ENCODE measurements around the gene COL4A2. TPM values are rescaled to one million over a fixed set of nuclear protein-coding genes. Genes with fewer than 3 reads are reported as not detected.

COL4A2 gene
- total RNA-seq, 1 experiment from 2014 or later: 74.5 TPM

- no peak overlapping the region for H2AFZ ChIP-seq (ENCODE audit: low read length)
- H3K27ac ChIP-seq (ENCODE audit: low read length): no peak overlapping the region
- ATAC-seq (no peak), DNase-seq (no peak)
- H3K9me3 ChIP-seq (ENCODE audit: low read length): no peaks in the 10 kb centered on the region
- no peak overlapping the region for H3K4me2 ChIP-seq (ENCODE audit: low read length)
- no peak overlapping the region for H3K4me3 ChIP-seq (ENCODE audit: low read length)
- H3K9ac ChIP-seq (ENCODE audit: low read length): no peak overlapping the region
- POLR2A ChIA-PET (ENCODE audit: unreplicated experiment): no interaction called here
- no peaks in the 10 kb centered on the region for H3K36me3 ChIP-seq (ENCODE audit: low read depth, low read length)
- TF ChIP-seq, protein P1, sequence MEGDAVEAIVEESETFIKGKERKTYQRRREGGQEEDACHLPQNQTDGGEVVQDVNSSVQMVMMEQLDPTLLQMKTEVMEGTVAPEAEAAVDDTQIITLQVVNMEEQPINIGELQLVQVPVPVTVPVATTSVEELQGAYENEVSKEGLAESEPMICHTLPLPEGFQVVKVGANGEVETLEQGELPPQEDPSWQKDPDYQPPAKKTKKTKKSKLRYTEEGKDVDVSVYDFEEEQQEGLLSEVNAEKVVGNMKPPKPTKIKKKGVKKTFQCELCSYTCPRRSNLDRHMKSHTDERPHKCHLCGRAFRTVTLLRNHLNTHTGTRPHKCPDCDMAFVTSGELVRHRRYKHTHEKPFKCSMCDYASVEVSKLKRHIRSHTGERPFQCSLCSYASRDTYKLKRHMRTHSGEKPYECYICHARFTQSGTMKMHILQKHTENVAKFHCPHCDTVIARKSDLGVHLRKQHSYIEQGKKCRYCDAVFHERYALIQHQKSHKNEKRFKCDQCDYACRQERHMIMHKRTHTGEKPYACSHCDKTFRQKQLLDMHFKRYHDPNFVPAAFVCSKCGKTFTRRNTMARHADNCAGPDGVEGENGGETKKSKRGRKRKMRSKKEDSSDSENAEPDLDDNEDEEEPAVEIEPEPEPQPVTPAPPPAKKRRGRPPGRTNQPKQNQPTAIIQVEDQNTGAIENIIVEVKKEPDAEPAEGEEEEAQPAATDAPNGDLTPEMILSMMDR (conservative IDR thresholded peaks at IDR 0.05; ENCODE audit: low read depth, low read length): no peak
- TF ChIP-seq EZH2 (IDR thresholded peaks at IDR 0.05; ENCODE audit: low read length, unreplicated experiment) (no peak), EZH2phosphoT487 (IDR thresholded peaks at IDR 0.05; ENCODE audit: borderline replicate concordance, low read length) (no peak)
- no peaks in the 10 kb centered on the region for H4K20me1 ChIP-seq (ENCODE audit: low read length)
- H3F3A ChIP-seq (ENCODE audit: low read length, unreplicated experiment): no peaks in the 10 kb centered on the region
- H3K79me2 ChIP-seq (ENCODE audit: low read length): no peaks in the 10 kb centered on the region
- CTCF ChIA-PET: no interaction called here
- no TSS peak for BruUV-seq (replicated peaks)
- no peaks in the 10 kb centered on the region for H3K27me3 ChIP-seq (ENCODE audit: low read length)
- intact Hi-C loops (cut with micrococcal nuclease): no loop called here
- H3K4me1 ChIP-seq (ENCODE audit: insufficient read depth, low read length): peaks cover under 1% of the 10 kb centered on the region; the same call in 1 of the 2 replicates
- no peaks in the 10 kb centered on the region for H3K9me2 ChIP-seq (replicated peaks; ENCODE audit: low read length)
These were observed 42.3 kb upstream of the COL4A2 start for GRCh38 chr13:110264685-110265275.

DNA sequence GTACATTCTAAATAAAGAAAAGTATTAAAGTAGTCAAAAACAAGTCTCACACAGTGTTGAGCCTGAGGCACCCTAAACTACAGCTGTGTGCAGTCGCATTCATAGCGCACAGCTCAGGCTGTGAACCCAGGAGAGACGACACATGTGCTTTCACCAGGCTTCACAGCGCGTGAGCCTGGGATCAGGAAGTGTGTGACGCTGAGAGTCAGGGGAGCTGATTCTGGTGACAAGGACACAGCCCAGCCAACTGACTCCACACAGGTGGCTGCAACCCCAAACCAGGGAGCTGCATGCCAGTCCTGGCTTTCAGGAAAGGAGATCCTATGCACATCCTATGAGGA lies 41.8 kb upstream of the COL4A2 start:
- Histone ChIP-seq H3K9me3 (ENCODE audit: low read length) (no peaks in the 10 kb centered on the region), H3K27me3 (ENCODE audit: low read length) (no peaks in the 10 kb centered on the region), H3K4me3 (ENCODE audit: low read length) (no peak overlapping the region), H3K9me2 (replicated peaks; ENCODE audit: low read length) (no peaks in the 10 kb centered on the region), H3K4me1 (ENCODE audit: insufficient read depth, low read length) (no peaks in the 10 kb centered on the region), H3K36me3 (ENCODE audit: low read depth, low read length) (no peaks in the 10 kb centered on the region), H3K4me2 (ENCODE audit: low read length) (no peak overlapping the region), H3K9ac (ENCODE audit: low read length) (no peak overlapping the region), H2AFZ (ENCODE audit: low read length) (no peak overlapping the region), H3K27ac (ENCODE audit: low read length) (no peak overlapping the region), H3F3A (ENCODE audit: low read length, unreplicated experiment) (no peaks in the 10 kb centered on the region), H3K79me2 (ENCODE audit: low read length) (no peaks in the 10 kb centered on the region), H4K20me1 (ENCODE audit: low read length) (no peaks in the 10 kb centered on the region)
- no TSS peak for BruUV-seq (replicated peaks)
- intact Hi-C loops (cut with micrococcal nuclease): no loop called here
- TF ChIP-seq, protein P1 (conservative IDR thresholded peaks at IDR 0.05; ENCODE audit: low read depth, low read length): no peak
- no peak for TF ChIP-seq EZH2phosphoT487 (IDR thresholded peaks at IDR 0.05; ENCODE audit: borderline replicate concordance, low read length)
- no peak for TF ChIP-seq EZH2 (IDR thresholded peaks at IDR 0.05; ENCODE audit: low read length, unreplicated experiment)
- ChIA-PET CTCF (no interaction called here), POLR2A (ENCODE audit: unreplicated experiment) (no interaction called here)
- no peak for DNase-seq
- ATAC-seq: no peak

DNA sequence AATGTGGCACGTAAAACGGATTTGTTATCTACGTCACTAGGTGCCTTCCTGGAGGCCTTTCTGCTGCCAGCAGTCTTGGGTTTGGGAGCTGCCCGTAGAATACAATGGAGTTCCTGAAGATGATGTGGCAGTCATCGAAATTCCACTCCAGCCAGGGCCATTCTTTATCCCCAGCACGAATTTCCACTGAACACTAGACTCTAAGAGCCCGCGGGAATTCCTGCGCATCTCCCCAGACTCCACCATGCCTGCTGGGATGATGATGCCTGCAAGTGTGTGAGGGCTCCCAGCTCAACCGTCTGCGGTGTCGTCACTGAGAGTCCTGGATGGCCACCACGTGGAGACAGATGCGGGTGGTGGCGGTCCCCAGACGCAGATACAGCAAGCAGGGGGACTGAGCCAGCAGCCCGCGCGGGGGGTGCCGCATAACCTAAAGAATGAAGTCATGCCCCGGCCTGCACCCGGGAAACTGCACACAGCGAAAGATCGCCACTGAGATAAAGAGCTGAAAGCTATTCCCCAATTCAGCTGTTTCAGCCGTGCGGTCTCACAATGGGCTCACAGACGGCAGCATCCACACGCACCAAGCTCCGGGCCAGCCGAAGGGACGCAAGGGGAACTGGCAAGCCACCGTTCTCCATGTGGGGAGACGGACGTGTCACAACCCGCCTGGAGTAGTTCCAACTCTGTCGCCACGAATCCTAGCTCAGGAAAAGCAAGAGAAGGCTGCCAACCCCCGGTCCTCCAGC lies 41.2 kb upstream of the COL4A2 start:
- no TSS peak for BruUV-seq (replicated peaks)
- H3K4me1 ChIP-seq (ENCODE audit: insufficient read depth, low read length): no peaks in the 10 kb centered on the region
- no peaks in the 10 kb centered on the region for H3K79me2 ChIP-seq (ENCODE audit: low read length)
- H2AFZ ChIP-seq (ENCODE audit: low read length): no peak overlapping the region
- no peak overlapping the region for H3K27ac ChIP-seq (ENCODE audit: low read length)
- H3K27me3 ChIP-seq (ENCODE audit: low read length): no peaks in the 10 kb centered on the region
- H3K4me3 ChIP-seq (ENCODE audit: low read length): no peak overlapping the region
- no peaks in the 10 kb centered on the region for H3K9me2 ChIP-seq (replicated peaks; ENCODE audit: low read length)
- H3K4me2 ChIP-seq (ENCODE audit: low read length): no peak overlapping the region
- H3K36me3 ChIP-seq (ENCODE audit: low read depth, low read length): no peaks in the 10 kb centered on the region
- POLR2A ChIA-PET (ENCODE audit: unreplicated experiment): no interaction called here
- ATAC-seq (no peak), DNase-seq (no peak)
- intact Hi-C loops (cut with micrococcal nuclease): no loop called here
- no peaks in the 10 kb centered on the region for H3K9me3 ChIP-seq (ENCODE audit: low read length)
- no peak overlapping the region for H3K9ac ChIP-seq (ENCODE audit: low read length)
- TF ChIP-seq, protein P1 (conservative IDR thresholded peaks at IDR 0.05; ENCODE audit: low read depth, low read length): no peak
- TF ChIP-seq EZH2phosphoT487 (IDR thresholded peaks at IDR 0.05; ENCODE audit: borderline replicate concordance, low read length): no peak
- no peak for TF ChIP-seq EZH2 (IDR thresholded peaks at IDR 0.05; ENCODE audit: low read length, unreplicated experiment)
- CTCF ChIA-PET: no interaction called here
- no peaks in the 10 kb centered on the region for H4K20me1 ChIP-seq (ENCODE audit: low read length)
- no peaks in the 10 kb centered on the region for H3F3A ChIP-seq (ENCODE audit: low read length, unreplicated experiment)
